Cardiac fibroblast (primary cell): ENCODE results near the gene ABCB7.

Experiments used
- DNase-seq, 2 donors: peaks; one replicate each; pipeline versions ENCODE4 v3.0.0 to v3.0.0-alpha.2; 2010; ENCODE audit warnings: low read depth in 2 of 2
- H3K4me3 ChIP-seq, 2 donors: replicated peaks in 1 of 2; 1 replicate in 1 of 2; 2 replicates in 1 of 2; pipeline ENCODE4 v1.5.1; 2011; ENCODE audit warnings: low read depth in 2 of 2, low read length in 2 of 2, mild to moderate bottlenecking in 2 of 2, moderate library complexity in 1 of 2
- TF ChIP-seq, protein P1 (sequence below): IDR thresholded peaks from one replicate; pipeline ENCODE4 v1.5.1; 2011; ENCODE audit warnings: low read depth, mild to moderate bottlenecking, low read length, inconsistent platforms

Gene ABCB7

DNA sequence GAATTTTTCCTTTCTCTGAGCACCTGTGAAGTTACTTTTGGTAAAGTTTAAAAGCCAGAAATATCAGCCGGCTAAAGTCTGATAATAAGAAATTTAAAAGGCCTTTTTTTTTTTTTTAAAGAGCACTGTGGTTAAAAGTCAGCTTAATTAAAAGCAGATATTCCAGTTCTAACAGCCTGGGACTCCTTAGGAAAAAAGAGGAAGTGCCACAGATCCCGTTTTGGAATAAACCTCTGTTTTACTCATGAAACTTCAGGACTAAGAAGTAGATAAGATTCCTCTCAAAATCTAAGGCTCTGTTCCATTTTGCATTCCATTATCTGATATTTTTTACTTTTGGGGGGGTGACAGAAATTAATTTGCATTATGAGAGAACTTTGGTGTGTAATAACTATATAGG lies 37.8 kb downstream of the ABCB7 start:
- no peak overlapping the region for H3K4me3 ChIP-seq
- TF ChIP-seq, protein P1, sequence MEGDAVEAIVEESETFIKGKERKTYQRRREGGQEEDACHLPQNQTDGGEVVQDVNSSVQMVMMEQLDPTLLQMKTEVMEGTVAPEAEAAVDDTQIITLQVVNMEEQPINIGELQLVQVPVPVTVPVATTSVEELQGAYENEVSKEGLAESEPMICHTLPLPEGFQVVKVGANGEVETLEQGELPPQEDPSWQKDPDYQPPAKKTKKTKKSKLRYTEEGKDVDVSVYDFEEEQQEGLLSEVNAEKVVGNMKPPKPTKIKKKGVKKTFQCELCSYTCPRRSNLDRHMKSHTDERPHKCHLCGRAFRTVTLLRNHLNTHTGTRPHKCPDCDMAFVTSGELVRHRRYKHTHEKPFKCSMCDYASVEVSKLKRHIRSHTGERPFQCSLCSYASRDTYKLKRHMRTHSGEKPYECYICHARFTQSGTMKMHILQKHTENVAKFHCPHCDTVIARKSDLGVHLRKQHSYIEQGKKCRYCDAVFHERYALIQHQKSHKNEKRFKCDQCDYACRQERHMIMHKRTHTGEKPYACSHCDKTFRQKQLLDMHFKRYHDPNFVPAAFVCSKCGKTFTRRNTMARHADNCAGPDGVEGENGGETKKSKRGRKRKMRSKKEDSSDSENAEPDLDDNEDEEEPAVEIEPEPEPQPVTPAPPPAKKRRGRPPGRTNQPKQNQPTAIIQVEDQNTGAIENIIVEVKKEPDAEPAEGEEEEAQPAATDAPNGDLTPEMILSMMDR: no peak
- DNase-seq: no peak

DNA sequence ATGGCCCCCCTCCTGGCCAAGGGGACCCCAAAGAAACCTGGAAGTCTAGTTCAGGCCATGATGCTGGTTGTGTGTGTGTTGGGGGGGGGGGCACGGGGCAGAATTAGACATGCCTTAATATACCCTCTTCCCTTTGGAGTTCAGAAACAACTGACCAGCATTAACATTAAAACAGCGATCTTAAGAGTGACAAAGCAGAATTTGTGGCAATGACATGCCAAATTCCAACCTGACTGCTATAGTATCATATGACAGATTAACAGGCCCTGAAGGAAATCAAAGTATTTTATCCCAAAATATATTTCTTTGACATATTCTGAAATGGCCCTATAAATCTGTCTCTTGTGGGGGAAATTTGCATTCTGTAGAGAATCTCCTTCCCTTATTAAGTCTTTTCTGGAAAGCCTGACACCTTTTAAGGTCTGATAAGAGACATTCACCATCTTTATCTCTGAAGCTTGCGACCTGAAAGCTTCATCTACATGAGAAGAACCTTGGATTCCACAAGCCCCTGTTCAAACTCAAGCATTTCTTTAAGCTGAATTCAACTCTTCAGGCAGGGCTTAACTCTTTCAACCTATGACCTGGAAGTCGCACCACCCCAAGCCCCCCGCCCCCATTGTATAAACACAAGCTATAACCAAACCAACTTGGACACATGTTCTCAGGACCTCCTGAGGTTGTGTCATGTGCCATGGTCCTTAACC lies 40.2 kb downstream of the ABCB7 start:
- H3K4me3 ChIP-seq: no peak overlapping the region
- DNase-seq: no peak
- TF ChIP-seq, protein P1: no peak

DNA sequence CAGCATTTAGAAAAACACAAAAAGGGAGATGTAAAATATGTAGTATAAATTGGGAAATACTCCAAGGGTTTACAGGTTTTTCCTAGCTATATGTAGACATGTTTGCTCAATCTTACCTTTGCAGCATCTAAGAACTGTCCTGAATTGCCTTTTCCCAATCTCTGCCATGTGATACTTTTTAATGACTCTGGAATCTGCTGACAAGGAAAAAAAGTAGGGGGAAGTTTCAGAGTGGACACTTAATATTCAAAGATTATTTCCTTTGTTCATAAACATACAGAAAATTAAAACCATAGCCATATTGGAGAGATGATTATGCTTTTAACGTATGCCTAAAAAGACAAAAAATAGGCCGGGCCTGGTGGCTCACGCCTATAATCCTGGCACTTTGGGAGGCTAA lies 41.4 kb downstream of the ABCB7 start:
- TF ChIP-seq, protein P1: no peak
- DNase-seq: no peak
- no peak overlapping the region for H3K4me3 ChIP-seq

DNA sequence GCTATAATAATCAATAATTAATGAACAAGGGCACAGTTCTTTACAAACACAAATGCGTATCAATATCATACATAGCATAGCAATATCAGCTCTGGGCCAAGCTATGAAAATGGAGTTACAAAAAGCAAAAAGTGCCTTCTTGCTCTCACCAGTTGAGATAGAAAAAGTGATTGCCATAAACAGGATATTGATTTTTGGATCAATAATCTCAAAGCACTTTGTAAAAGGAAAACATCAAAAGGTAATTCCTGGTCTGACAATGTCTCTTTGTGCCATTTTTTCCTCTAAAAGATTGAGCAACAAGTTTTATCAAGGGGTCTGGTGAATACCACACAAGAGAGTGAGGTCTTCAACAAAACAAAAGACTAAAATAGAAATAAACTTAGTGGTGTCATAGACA lies 42.4 kb downstream of the ABCB7 start:
- H3K4me3 ChIP-seq: no peak overlapping the region
- no peak for DNase-seq
- TF ChIP-seq, protein P1: no peak

DNA sequence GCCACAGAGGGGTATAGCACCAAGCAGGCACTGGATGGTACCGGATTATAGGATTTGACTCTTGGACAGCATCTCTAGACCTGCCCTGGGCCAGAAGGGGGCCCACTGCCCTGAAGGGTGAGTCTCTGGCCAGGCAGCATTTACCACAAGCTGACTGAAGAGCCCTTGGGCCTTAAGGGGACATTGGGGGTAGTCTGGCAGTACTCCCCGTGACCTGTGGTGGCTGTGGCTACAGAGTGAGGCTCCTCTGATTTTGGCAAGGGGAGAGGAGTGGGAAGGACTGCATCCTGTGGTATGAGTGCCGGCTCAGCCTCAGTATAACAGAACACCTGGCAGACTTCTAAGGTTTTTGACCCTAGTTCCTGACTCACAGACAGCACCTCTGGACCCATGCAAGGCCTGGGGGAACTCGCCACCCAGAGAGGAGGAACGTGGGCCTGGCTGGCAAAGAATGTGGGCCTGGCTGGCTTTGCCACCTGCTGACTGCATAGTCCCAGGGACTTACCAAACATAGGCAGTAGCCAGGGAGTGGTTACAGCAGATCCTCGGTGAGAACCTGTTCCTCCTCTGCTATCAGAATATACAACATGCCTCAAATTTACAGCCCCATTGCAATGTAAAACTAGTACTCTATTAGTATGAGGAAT lies 48.1 kb downstream of the ABCB7 start:
- H3K4me3 ChIP-seq: no peak overlapping the region
- TF ChIP-seq, protein P1: no peak
- DNase-seq: no peak

DNA sequence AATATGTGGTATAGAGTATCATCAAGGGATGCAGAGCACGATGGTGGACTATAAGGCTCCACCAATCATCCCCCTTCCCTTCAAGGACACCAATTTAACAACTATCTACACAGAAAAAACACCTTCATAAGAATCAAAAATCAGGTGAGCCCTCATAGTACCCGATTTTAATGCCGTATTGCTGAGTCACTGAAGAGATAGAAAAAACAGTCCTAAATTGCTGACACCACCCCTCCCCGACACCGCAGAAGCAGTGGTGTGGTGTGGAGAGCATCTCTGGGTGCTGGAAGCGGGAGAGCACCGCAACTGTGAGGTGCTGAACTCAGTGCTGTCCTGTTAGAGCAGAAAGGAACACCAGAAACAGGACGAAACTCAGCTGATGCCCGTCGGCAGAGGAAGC lies 49.3 kb downstream of the ABCB7 start:
- no peak for DNase-seq
- no peak overlapping the region for H3K4me3 ChIP-seq
- TF ChIP-seq, protein P1: no peak
